GM21528 (cell line): ENCODE results near the gene COX6B2.
"Not testable (repeated sequence)": the region's sequence is repeated elsewhere in the genome, so short reads cannot be mapped to it uniquely, and the experiment has no call there.

ENCODE experiments used
- ATAC-seq: cut with Tn5 transposase; IDR thresholded peaks from one replicate; pipeline ENCODE4 v1.9.1; 2021; ENCODE audit warnings: mild to moderate bottlenecking, moderate library complexity; ENCODE audit not compliant: unreplicated experiment, low FRiP score

COX6B2 gene

DNA sequence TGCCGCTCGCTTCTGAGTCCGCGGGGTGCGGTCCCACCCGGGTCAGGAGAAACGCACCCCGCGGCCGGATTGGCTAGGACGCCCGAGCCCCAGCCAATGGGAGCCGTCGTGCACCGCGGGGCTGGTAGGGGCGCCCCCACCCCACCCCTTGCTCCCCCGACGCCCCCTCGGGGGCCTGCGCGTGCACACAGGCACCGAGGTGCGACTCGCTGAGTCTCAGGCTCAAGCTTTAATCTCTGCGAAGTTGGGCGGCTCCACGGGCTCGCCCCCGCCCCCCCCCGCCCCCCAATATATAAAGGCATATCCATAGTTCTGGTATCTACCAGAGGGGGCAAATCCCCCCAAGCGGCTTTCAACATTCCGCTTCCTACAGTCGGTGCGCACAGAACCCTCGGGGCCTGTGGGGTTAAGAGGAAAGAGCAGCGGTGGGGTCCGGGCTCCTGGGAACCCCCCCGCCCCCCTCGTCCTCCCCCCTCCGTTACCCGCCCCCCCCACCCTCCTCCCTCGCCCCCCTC lies at the start of gene COX6B2:
TSS of gene COX6B2 (minus strand) at position 22 of the 515 bp plus-strand sequence. CDS start 198 bp downstream, outside the sequence.
- ATAC-seq = no peak

DNA sequence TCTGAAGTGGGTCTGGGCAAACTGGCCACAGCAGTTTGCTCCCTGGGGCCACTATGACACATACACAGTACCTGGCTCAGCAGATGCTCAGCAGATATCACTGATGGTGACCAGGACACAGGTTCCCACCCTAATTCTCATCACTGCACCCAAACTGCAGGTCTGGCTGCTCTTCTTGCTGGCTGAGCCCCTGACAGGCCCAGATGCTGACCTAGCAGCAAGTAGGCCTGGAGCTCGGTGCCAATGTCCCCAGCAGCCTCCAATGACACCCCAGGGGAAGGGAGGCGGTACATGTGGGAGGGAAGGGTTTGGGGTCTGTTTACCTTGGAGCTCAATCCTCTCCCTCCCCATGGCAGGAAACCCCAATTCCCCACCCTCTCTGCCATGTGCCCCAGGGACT lies 48.0 kb upstream of the COX6B2 start:
- no peak for ATAC-seq

GRCh38 chr19:55401390-55401789 lies 46.9 kb upstream of the COX6B2 start:
- ATAC-seq = not testable (repeated sequence)

GRCh38 chr19:55400281-55401087 lies 46.0 kb upstream of the COX6B2 start:
- no peak for ATAC-seq

- ATAC-seq = no peak
Measured at GRCh38 chr19:55398200-55398925, 43.8 kb upstream of the COX6B2 start.

GRCh38 chr19:55392820-55393761 lies 38.6 kb upstream of the COX6B2 start:
- ATAC-seq = no peak

DNA sequence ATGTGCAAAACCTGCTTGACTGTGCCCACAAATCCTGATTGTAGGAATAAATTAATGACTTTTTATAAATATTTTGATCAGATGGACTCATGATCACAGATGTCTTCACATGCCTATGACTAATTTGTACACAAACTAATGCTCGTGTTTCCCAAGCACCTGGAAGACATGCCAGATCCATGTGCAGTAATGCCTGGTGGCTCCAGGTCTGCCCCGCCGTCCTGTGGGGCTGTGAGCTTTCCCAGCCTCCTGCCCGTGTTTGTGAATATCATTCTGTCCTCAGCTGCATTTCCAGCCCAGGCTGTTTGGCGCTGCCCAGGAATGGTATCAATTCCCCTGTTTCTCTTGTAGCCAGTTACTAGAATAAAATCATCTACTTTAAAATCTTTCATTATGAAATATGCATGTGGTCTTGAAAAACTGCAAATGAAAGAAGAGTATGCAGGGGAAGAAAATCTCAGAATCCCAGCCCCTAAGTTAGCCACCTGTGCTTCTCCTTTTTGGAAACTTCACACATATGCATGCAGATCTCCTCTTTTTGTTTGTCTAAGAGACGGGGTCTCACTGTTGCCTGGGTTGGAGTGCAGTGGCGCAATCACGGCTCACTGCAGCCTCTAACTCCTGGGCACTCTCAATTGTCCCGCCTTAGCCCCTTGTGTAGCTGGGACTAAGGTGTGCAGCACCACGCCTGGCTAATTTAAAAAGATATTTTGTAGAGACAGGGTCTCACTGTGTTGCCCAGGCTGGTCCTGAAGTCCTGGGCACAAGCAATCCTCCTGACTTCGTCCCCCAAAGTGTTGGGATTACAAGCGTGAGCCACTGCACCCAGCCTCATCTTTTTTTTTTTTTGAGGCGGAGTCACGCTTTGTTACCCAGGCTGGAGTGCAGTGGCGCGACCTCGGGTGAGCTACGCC lies 37.4 kb upstream of the COX6B2 start:
- ATAC-seq = no peak

GRCh38 chr19:55391191-55391670 lies 36.7 kb upstream of the COX6B2 start:
- ATAC-seq = no peak

GRCh38 chr19:55390461-55390880 lies 36.0 kb upstream of the COX6B2 start:
- ATAC-seq = no peak

GRCh38 chr19:55389386-55390317 lies 35.1 kb upstream of the COX6B2 start:
- ATAC-seq = no peak

GRCh38 chr19:55387736-55388497 lies 33.4 kb upstream of the COX6B2 start:
- ATAC-seq = no peak

DNA sequence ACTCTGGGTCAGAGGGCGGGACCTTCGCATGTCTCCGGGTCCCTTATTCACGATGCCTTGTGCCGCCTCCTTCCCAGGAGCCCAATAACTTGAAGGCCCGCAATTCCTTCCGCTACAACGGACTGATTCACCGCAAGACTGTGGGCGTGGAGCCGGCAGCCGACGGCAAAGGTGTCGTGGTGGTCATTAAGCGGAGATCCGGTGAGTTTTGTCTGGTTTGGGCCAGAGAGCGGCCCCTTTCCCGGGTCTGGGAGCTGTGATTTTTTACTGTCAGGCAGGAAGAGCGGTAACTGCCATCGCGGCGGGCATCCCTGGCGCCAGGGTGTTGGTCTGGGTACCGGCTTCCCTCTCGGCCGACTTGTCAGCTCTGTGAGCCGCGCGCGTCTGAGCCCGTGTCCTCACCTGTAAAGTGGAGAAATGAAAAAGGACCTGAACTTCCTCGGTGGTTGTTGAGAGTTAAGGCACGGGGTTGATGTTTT lies 32.0 kb upstream of the COX6B2 start:
- ATAC-seq = no peak

GRCh38 chr19:55385724-55386492 lies 31.4 kb upstream of the COX6B2 start, which contains the start of gene RPL28:
RPL28 (plus strand) TSS chr19:55385932; CDS start chr19:55386358, 426 bp downstream.
- ATAC-seq = peak; percentile 68

- ATAC-seq = peak; percentile 62
Measured at GRCh38 chr19:55384920-55385723, 30.6 kb upstream of the COX6B2 start.

DNA sequence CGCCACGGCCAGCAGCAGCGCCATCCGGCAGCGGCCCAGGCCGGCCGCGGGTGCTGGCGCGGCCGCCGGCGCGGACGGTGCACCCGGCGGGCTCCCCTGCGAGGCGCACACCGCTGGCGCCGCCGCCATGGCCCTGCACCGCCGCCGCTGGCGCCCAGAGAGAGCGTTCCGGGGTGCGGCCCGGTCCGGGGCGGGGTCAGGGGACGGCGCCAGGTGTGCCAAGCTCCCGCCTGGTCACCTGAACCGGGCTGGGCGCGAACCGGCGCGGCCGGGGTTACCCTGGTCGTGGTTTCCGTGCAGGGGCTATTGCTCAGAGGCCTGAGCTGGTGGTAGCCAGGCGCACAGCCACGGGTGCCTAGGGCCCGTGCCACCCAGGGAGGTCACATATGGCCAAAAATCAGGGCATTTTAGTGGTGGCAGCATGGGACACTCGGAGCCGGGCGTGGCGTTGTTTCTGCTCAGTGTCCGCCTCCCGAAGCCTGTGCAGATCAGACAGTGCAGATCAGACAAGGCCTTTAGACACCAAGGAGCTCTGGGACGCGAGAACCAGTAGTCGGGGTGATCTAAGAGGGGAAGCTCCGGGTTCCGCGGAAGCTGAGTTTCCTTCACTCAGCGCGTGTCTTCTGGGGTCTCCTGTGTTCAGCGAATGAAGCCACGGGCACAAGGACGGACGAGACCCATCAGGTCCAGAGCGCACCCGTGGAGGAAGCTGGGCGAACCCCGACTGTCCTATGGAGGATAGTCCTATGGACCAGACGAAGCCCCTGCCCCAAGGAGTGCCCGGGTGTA lies 29.8 kb upstream of the COX6B2 start, which contains the start of gene TMEM238:
TSS of gene TMEM238 (minus strand) at position 162 of the 789 bp plus-strand sequence. CDS start at position 129, 33 bp downstream.
- ATAC-seq = no peak
